Body of pancreas (tissue), 4 donors: ENCODE measurements around the gene MEIOSIN.

Experiments
- POLR2A ChIP-seq, 3 donors: fragments of 450-650 bp; IDR thresholded peaks; one replicate each; pipeline ENCODE4 v1.6.1; 2016; ENCODE audit warnings: antibody characterized with exemption in 3 of 3, mild to moderate bottlenecking in 2 of 3
- TF ChIP-seq, protein P1 (sequence below), 7 experiments: fragments of 450-650 bp in 4 of 7; fragments of 200-600 bp in 3 of 7; sonication (generic) in 3 of 7; IDR thresholded peaks; one replicate each; pipeline ENCODE4 v1.5.1; 2016 to 2019; ENCODE audit warnings: antibody characterized with exemption in 7 of 7

DNA sequence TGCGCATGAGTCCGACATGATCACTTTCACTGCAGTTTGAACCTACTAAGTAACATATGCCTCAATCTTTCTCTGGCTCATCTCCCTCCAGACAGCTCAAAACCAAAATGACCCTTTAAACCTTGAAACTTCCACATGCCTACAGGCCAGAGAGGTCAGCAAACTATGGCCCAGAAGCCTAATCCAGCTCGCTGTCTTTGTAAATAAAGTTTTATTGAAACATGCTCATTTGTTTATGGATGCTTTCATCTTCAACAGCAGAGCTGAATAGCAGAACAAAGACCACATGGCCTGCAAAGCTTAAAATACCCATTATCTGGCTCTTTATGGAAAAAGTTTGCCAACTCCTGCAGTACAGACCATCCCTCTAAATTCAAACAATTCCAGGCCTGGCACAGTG is 18.1 kb upstream of the MEIOSIN start:
- TF ChIP-seq, protein P1, sequence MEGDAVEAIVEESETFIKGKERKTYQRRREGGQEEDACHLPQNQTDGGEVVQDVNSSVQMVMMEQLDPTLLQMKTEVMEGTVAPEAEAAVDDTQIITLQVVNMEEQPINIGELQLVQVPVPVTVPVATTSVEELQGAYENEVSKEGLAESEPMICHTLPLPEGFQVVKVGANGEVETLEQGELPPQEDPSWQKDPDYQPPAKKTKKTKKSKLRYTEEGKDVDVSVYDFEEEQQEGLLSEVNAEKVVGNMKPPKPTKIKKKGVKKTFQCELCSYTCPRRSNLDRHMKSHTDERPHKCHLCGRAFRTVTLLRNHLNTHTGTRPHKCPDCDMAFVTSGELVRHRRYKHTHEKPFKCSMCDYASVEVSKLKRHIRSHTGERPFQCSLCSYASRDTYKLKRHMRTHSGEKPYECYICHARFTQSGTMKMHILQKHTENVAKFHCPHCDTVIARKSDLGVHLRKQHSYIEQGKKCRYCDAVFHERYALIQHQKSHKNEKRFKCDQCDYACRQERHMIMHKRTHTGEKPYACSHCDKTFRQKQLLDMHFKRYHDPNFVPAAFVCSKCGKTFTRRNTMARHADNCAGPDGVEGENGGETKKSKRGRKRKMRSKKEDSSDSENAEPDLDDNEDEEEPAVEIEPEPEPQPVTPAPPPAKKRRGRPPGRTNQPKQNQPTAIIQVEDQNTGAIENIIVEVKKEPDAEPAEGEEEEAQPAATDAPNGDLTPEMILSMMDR (IDR thresholded peaks at IDR 0.05): no peak
- TF ChIP-seq POLR2A (IDR thresholded peaks at IDR 0.05): no peak
